Measurements from ENCODE around the gene ZNF568. TPM values are rescaled to one million over a fixed set of nuclear protein-coding genes. Genes with fewer than 3 reads are reported as not detected.
A peak's percentile ranks its signal among the peaks of the same experiment; 100 is the strongest.

Gene ZNF568
- total RNA-seq, 6 donors from 2014 or later: 4.8 to 12.3 (median 7.3) TPM

DNA sequence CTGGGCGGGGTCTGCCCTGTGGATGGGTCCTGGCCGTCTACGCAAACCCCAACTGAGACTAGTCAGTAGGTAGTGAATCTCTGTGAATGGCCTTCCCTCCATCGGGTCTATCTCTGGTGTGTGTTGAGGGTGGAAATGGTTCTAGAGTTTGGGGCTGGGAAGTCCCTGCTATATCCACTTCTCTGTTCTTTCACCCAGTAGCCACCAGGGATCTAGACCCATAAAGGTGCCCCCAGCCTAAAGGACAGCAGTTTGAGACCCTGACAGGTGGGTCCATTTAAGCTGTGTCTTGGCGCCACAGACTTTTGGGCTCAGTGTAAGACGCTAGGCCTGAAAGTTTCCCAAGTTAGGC, 57.7 kb downstream of the ZNF568 start:
- DNase-seq (no peak), ATAC-seq (ENCODE audit: low FRiP score in 2 of 2) (peak in 1 of 2 donors; percentile 6)
- Histone ChIP-seq H3K9me3 (no peaks in the 10 kb centered on the region), H3K36me3 (peaks cover 0 to 11% (median 3%) of the 10 kb centered on the region in 4 donors), H3K27me3 (no peaks in the 10 kb centered on the region), H3K27ac (peak overlapping the region in 2 of 4 donors; percentile 78 to 82), H3K4me3 (peak overlapping the region in 3 of 4 donors; percentile 52 to 89 (median 75)), H3K4me1 (peaks cover 4 to 17% (median 13%) of the 10 kb centered on the region in 4 donors)
- 20 to 44% methylated on average over 1 to 6 of the region's 6 CpGs for WGBS, 2 donors
- TF ChIP-seq CTCF (IDR thresholded peaks at IDR 0.05) (no peak), POLR2A (IDR thresholded peaks at IDR 0.05) (no peak), POLR2AphosphoS5 (IDR thresholded peaks at IDR 0.05) (no peak), EP300 (IDR thresholded peaks at IDR 0.05) (no peak)

GRCh38 chr19:36986131-36986530, 70.0 kb downstream of the ZNF568 start:
- DNase-seq (no peak), ATAC-seq (ENCODE audit: low FRiP score in 2 of 2) (no peak)
- no peak overlapping the region for H3K27ac ChIP-seq
- H3K4me1 ChIP-seq: no peaks in the 10 kb centered on the region
- no peaks in the 10 kb centered on the region for H3K27me3 ChIP-seq
- H3K36me3 ChIP-seq: peaks cover 0 to 14% (median 2%) of the 10 kb centered on the region in 4 donors
- TF ChIP-seq POLR2AphosphoS5 (IDR thresholded peaks at IDR 0.05) (no peak), POLR2A (IDR thresholded peaks at IDR 0.05) (no peak), CTCF (IDR thresholded peaks at IDR 0.05) (no peak), EP300 (IDR thresholded peaks at IDR 0.05) (no peak)
- H3K9me3 ChIP-seq: peaks cover 0 to 14% (median 8%) of the 10 kb centered on the region in 4 donors
- WGBS, 2 donors: 63 to 79% methylated on average over 2 of the region's 2 CpGs
- no peak overlapping the region for H3K4me3 ChIP-seq

GRCh38 chr19:36986601-36987000, 70.5 kb downstream of the ZNF568 start:
- H3K4me1 ChIP-seq: no peaks in the 10 kb centered on the region
- TF ChIP-seq POLR2A (IDR thresholded peaks at IDR 0.05) (no peak), POLR2AphosphoS5 (IDR thresholded peaks at IDR 0.05) (no peak), CTCF (IDR thresholded peaks at IDR 0.05) (no peak), EP300 (IDR thresholded peaks at IDR 0.05) (no peak)

GRCh38 chr19:36987091-36987490, 71.0 kb downstream of the ZNF568 start:
- no peak for TF ChIP-seq CTCF (IDR thresholded peaks at IDR 0.05)
- WGBS, 2 donors: 63 to 70% methylated on average over 3 of the region's 3 CpGs
- no peak for ATAC-seq (ENCODE audit: low FRiP score in 2 of 2)
- Histone ChIP-seq H3K4me3 (no peak overlapping the region), H3K9me3 (peaks cover 0 to 17% (median 8%) of the 10 kb centered on the region in 4 donors), H3K4me1 (no peaks in the 10 kb centered on the region), H3K27ac (no peak overlapping the region), H3K36me3 (peaks cover 0 to 21% (median 5%) of the 10 kb centered on the region in 4 donors), H3K27me3 (no peaks in the 10 kb centered on the region)
- DNase-seq: no peak

More at GRCh38 chr19:36986601-36987000, 70.5 kb downstream of the ZNF568 start:
- Histone ChIP-seq H3K27ac (no peak overlapping the region), H3K36me3 (peaks cover 0 to 17% (median 3%) of the 10 kb centered on the region in 4 donors), H3K27me3 (no peaks in the 10 kb centered on the region), H3K9me3 (peaks cover 0 to 14% (median 8%) of the 10 kb centered on the region in 4 donors), H3K4me3 (no peak overlapping the region)
- no peak for DNase-seq
- ATAC-seq (ENCODE audit: low FRiP score in 2 of 2): no peak
- 75 to 76% methylated on average over 7 of the region's 7 CpGs for WGBS, 2 donors

GRCh38 chr19:36997152-36997842, 81.2 kb downstream of the ZNF568 start:
- Histone ChIP-seq H3K9me3 (peaks cover 11 to 63% (median 49%) of the 10 kb centered on the region in 4 donors), H3K36me3 (peaks cover 7 to 39% (median 20%) of the 10 kb centered on the region in 4 donors), H3K27me3 (no peaks in the 10 kb centered on the region), H3K4me1 (no peaks in the 10 kb centered on the region), H3K4me3 (no peak overlapping the region), H3K27ac (no peak overlapping the region)
- 88 to 94% methylated on average over 8 of the region's 8 CpGs for WGBS, 2 donors
- DNase-seq (no peak), ATAC-seq (ENCODE audit: low FRiP score in 2 of 2) (no peak)
- TF ChIP-seq POLR2A (IDR thresholded peaks at IDR 0.05) (no peak), POLR2AphosphoS5 (IDR thresholded peaks at IDR 0.05) (no peak), EP300 (IDR thresholded peaks at IDR 0.05) (no peak), CTCF (IDR thresholded peaks at IDR 0.05) (no peak)
